ENCODE measurements around the gene DCAF8L2.

- TF ChIP-seq CTCF (IDR thresholded peaks at IDR 0.05; ENCODE audit: low read depth, low read length), result no peak
- no peak for TF ChIP-seq MYC (IDR thresholded peaks at IDR 0.05; ENCODE audit: low read depth, low read length)
- no peak for TF ChIP-seq POLR2A (IDR thresholded peaks at IDR 0.05; ENCODE audit: extremely low read depth, insufficient read length)
- no peak for TF ChIP-seq MAX (IDR thresholded peaks at IDR 0.05; ENCODE audit: low read depth, low read length)
These were observed 66.4 kb downstream of the DCAF8L2 start for GRCh38 chrX:27656581-27656980.
